DOHH2 (cell line): ENCODE measurements around the gene ANO9.

Experiments
- H3F3A ChIP-seq: fragments of 200-600 bp; sonication (generic), shearing (Covaris generic); 2 replicates; pipeline ENCODE4 v1.6.0; 2016; ENCODE audit warnings: antibody characterized with exemption, mild to moderate bottlenecking; ENCODE audit not compliant: control insufficient read depth, insufficient read depth
- H3K27ac ChIP-seq: fragments of 200-600 bp; sonication (generic); 2 replicates; pipeline ENCODE4 v1.5.1; 2014; ENCODE audit warnings: low read depth, mild to moderate bottlenecking, low read length, moderate library complexity
- H3K27me3 ChIP-seq: fragments of 200-600 bp; sonication (generic); 2 replicates; pipeline ENCODE4 v1.6.1; 2014; ENCODE audit warnings: mild to moderate bottlenecking, low read length, mixed read lengths; ENCODE audit not compliant: control insufficient read depth
- H3K36me3 ChIP-seq: fragments of 200-600 bp; sonication (generic); 2 replicates; pipeline ENCODE4 v1.6.1; 2014; ENCODE audit warnings: mild to moderate bottlenecking, low read length, moderate library complexity, mixed read lengths; ENCODE audit not compliant: control insufficient read depth
- H3K4me1 ChIP-seq: fragments of 200-600 bp; sonication (generic); 2 replicates; pipeline ENCODE4 v1.6.1; 2014; ENCODE audit warnings: mild to moderate bottlenecking, low read length, mixed read lengths; ENCODE audit not compliant: control insufficient read depth
- H3K4me2 ChIP-seq: fragments of 200-600 bp; sonication (generic); 2 replicates; pipeline ENCODE4 v1.6.0; 2014; ENCODE audit warnings: mild to moderate bottlenecking, low read length, moderate library complexity
- H3K4me3 ChIP-seq: fragments of 200-600 bp; sonication (generic); 2 replicates; pipeline ENCODE4 v1.5.1; 2014; ENCODE audit warnings: mild to moderate bottlenecking, low read length, mixed read lengths
- H3K79me2 ChIP-seq: fragments of 200-600 bp; sonication (generic); 2 replicates; pipeline ENCODE4 v1.6.1; 2014; ENCODE audit warnings: mild to moderate bottlenecking, low read length, mixed read lengths; ENCODE audit not compliant: control insufficient read depth
- H3K9me2 ChIP-seq: fragments of 200-600 bp; sonication (generic); replicated peaks from 2 replicates; pipeline ENCODE4 v1.6.1; 2014; ENCODE audit warnings: mild to moderate bottlenecking, low read length, mixed read lengths; ENCODE audit not compliant: control insufficient read depth
- H3K9me3 ChIP-seq: fragments of 200-600 bp; sonication (generic); 2 replicates; pipeline ENCODE4 v1.6.1; 2014; ENCODE audit warnings: antibody characterized with exemption, low read length, mixed read lengths; ENCODE audit not compliant: control insufficient read depth, insufficient read depth
- H4K20me1 ChIP-seq: fragments of 200-600 bp; sonication (generic); 2 replicates; pipeline ENCODE4 v1.6.0; 2014; ENCODE audit warnings: low read depth, mild to moderate bottlenecking, antibody characterized with exemption, low read length, moderate library complexity; ENCODE audit not compliant: control insufficient read depth, insufficient read depth
- EZH2phosphoT487 ChIP-seq: fragments of 200-600 bp; sonication (generic); IDR thresholded peaks from 2 replicates; pipeline ENCODE4 v1.6.1; 2017; ENCODE audit warnings: borderline replicate concordance, mild to moderate bottlenecking, antibody characterized with exemption, low read length, moderate library complexity, mixed read lengths
- TF ChIP-seq, protein P1 (sequence below): fragments of 200-600 bp; sonication (generic); IDR thresholded peaks from one replicate; pipeline ENCODE4 v1.5.1; 2014; ENCODE audit warnings: antibody characterized with exemption, mild to moderate bottlenecking, low read depth, low read length; ENCODE audit not compliant: poor library complexity, severe bottlenecking

ANO9 gene

DNA sequence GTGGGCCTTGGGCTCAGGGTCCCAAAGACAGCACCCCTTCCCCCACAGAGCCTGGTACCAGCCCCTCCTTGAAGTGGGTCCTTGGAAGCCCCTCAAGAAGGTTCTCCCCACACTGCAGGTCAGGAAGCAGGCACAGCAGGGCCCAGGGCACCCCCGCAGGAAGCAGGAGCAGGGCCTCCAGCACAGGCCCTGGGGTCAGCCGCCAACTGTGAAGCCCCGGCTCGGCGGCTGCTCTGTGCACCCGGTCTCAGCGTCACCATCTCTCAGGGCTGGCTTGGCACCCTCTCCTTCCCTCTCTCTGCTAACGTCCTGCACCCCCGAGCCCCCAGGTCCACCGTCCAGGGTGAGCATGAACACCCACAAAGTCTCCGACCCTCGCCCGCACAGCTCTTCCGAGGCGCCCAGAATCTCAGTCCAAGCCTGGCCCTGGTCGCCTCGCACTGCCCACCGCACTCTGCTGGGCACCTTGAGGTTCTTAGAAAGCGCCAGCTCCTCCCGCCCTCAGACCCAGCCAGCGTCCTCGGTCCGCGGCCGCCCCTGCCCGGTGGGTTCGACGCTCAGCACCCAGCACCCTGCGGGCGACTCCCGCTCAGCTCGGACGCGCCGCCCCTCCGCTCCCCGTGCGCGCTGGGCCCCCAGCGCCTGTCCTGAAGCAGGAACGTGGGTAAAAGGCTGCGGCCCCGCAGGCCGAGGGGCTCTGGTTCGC is 25.6 kb downstream of the ANO9 start:
- peak overlapping the region; percentile 55 for H3K4me2 ChIP-seq
- H4K20me1 ChIP-seq, result no peaks in the 10 kb centered on the region
- no peaks in the 10 kb centered on the region for H3K9me2 ChIP-seq
- H3K27me3 ChIP-seq, result peaks cover 23% of the 10 kb centered on the region
- TF ChIP-seq, protein P1, sequence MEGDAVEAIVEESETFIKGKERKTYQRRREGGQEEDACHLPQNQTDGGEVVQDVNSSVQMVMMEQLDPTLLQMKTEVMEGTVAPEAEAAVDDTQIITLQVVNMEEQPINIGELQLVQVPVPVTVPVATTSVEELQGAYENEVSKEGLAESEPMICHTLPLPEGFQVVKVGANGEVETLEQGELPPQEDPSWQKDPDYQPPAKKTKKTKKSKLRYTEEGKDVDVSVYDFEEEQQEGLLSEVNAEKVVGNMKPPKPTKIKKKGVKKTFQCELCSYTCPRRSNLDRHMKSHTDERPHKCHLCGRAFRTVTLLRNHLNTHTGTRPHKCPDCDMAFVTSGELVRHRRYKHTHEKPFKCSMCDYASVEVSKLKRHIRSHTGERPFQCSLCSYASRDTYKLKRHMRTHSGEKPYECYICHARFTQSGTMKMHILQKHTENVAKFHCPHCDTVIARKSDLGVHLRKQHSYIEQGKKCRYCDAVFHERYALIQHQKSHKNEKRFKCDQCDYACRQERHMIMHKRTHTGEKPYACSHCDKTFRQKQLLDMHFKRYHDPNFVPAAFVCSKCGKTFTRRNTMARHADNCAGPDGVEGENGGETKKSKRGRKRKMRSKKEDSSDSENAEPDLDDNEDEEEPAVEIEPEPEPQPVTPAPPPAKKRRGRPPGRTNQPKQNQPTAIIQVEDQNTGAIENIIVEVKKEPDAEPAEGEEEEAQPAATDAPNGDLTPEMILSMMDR, result no peak
- no peak for TF ChIP-seq EZH2phosphoT487
- no peak overlapping the region for H3K27ac ChIP-seq
- peaks cover 20% of the 10 kb centered on the region for H3K4me1 ChIP-seq
- no peaks in the 10 kb centered on the region for H3F3A ChIP-seq
- H3K36me3 ChIP-seq, result no peaks in the 10 kb centered on the region
- peak overlapping the region; percentile 46; the same call in 1 of the 2 replicates for H3K4me3 ChIP-seq
- no peaks in the 10 kb centered on the region for H3K9me3 ChIP-seq
- H3K79me2 ChIP-seq, result no peaks in the 10 kb centered on the region

DNA sequence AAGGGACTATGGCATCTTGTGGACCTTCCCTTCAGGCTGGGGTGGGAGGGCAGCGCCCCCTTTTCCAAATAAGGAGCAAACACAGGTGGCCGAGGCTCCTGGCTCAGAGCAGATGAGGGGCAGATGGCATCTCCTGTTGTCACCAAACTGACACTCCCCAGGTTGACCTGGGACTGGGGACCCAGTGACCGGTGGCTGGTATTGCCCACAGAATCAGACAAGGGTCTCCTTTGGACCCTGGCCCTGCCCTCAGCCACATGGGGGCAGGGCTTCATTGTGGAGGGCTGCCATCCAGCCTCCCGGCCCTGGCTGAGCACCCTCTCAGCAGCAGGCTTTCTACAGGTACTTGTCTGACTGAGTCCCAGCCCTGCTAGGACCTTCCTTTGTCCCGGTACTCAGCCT is 26.2 kb downstream of the ANO9 start:
- no peak for TF ChIP-seq EZH2phosphoT487
- TF ChIP-seq, protein P1, result peak; percentile 31
- Histone ChIP-seq H3K4me1 (peaks cover 20% of the 10 kb centered on the region), H3K36me3 (no peaks in the 10 kb centered on the region), H3K9me3 (no peaks in the 10 kb centered on the region), H3F3A (no peaks in the 10 kb centered on the region), H3K27ac (no peak overlapping the region), H4K20me1 (no peaks in the 10 kb centered on the region), H3K27me3 (peaks cover 23% of the 10 kb centered on the region), H3K4me2 (peak overlapping the region; percentile 18), H3K9me2 (no peaks in the 10 kb centered on the region), H3K79me2 (no peaks in the 10 kb centered on the region), H3K4me3 (no peak overlapping the region)

DNA sequence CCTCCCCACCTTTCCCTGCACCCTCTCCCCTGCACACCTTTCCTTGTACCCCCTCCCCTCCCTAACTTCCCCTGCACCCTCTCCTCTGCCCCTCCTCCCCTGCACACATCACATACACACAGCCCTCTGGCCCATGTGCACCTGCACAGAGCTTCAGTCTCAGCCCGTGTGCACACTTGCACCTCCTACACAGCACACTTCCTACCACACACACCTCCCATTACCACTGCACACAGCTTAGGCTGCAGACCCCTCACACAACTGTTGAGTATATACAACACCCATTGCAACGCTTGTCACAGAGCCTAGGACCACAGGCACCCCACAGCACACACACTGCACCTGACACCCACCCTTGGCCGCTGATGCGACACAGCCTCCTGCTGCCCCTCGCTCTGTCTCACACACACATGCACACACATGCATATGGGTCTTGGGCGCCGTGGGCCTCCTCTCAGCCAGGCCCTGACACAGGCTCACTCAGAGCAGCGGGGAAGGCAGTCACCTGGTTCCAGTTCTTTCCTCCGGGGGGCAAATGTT is 27.4 kb downstream of the ANO9 start:
- H3K4me2 ChIP-seq, result peak overlapping the region; percentile 47; the same call in 1 of the 2 replicates
- H4K20me1 ChIP-seq, result no peaks in the 10 kb centered on the region
- H3K4me3 ChIP-seq, result peak overlapping the region; percentile 37; the same call in 1 of the 2 replicates
- TF ChIP-seq EZH2phosphoT487, result no peak
- TF ChIP-seq, protein P1, result no peak
- H3K9me3 ChIP-seq, result no peaks in the 10 kb centered on the region
- H3F3A ChIP-seq, result no peaks in the 10 kb centered on the region
- H3K9me2 ChIP-seq, result no peaks in the 10 kb centered on the region
- H3K36me3 ChIP-seq, result no peaks in the 10 kb centered on the region
- H3K79me2 ChIP-seq, result no peaks in the 10 kb centered on the region
- no peak overlapping the region for H3K27ac ChIP-seq
- peaks cover 20% of the 10 kb centered on the region for H3K4me1 ChIP-seq
- peaks cover 23% of the 10 kb centered on the region for H3K27me3 ChIP-seq
